Activated naive CD4-positive, alpha-beta T cell (primary cell): ENCODE data around the gene ECHDC1.
"Not testable (repeated sequence)": the region's sequence is repeated elsewhere in the genome, so short reads cannot be mapped to it uniquely, and the experiment has no call there.

Source experiments
- DNase-seq, 4 experiments: peaks; one replicate each; lab custom pipeline; 2025; lab: John Stamatoyannopoulos, UW

The ECHDC1 gene

DNA sequence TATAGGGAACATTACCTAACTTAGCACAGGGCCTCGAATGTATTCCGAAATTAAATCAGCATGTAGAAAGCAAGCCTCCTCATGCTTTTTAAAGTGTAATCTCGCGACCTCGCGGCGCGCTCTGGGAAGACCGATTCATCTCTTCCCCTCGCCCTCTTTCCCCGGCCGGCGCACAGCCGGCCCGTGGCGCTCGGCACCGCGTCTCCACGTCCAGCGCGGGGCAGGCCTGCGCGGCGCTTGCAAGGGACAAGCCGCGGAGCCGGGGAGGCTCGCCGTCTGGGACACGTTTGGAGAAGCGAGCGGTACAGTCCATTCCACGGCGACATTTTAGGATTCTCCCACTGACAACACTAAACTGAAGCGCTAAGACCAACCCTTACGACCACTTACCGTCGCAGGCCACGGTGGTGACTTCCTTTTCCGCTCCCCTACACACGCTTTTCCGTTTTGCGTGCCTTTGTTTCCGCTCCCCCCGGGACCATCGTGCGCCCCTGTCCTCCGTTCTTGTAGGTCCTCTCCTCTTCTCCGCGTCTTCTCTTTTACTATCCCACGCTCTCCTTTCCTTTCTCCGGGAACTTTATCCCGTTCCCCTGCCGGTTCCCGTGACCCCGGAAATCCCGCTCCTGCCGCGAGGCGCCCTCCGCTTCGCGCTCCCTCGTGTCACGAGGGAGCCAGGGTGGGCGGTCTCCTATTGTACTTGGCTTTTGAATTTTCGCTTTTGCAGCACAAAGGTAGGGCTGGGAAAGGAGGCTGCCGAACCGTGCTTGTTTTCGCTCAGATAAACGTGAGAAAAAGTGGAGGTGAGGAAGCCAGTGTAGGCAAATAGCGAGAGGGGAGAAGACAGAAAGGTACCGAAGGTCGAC is at the start of gene ECHDC1:
Gene ECHDC1, minus strand, starts transcription at position 664 of the 863 bp plus-strand sequence. CDS start 12,581 bp downstream, outside the sequence.
- DNase-seq = peak; percentile 27 to 57 (median 56)

GRCh38 chr6:127392301-127392700 is 48.9 kb upstream of the ECHDC1 start:
- no peak for DNase-seq

DNA sequence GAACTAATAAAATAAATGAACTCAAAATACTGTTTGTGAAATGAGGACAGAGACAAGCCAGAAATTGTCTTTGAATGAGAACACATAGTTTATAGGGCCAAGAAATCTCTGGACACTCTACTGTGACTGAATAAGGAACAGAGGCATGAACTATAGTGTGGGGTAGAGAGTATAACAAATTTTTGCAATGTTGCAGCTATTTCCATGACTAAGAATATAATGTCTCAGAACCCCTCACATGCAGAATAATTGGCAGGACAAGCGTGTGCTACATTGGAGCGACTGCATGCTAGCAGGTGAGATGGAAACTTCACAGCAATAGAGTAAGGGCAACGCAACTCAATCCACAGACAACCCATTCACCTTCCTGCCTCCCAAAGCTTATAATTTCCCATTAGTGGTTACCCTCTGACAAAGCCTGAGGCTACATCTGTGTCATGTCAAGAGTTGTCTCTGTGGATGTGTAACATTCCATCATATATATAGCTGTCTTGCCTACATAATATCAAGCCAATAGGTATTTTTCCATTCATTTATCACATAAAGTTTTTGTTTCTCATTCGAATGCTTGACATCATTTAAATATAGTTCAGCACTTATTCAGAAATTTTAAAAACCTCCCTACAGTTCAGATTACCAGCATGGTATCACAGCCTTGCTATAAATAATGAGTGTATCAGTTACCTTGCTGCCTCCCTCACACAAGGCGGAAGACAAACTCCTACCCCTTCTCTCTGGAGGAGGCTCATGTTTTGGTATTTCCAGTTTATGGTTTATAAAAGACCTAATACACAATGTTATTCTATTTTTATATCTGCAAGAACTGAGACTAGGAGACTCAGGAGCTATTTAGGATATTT is 47.9 kb upstream of the ECHDC1 start:
- DNase-seq = no peak

- DNase-seq = no peak
Observed at GRCh38 chr6:127389706-127390105, 46.3 kb upstream of the ECHDC1 start.

GRCh38 chr6:127385668-127386430 is 42.4 kb upstream of the ECHDC1 start:
- DNase-seq = no peak

GRCh38 chr6:127384848-127385247 is 41.4 kb upstream of the ECHDC1 start:
- not testable (repeated sequence) for DNase-seq

DNA sequence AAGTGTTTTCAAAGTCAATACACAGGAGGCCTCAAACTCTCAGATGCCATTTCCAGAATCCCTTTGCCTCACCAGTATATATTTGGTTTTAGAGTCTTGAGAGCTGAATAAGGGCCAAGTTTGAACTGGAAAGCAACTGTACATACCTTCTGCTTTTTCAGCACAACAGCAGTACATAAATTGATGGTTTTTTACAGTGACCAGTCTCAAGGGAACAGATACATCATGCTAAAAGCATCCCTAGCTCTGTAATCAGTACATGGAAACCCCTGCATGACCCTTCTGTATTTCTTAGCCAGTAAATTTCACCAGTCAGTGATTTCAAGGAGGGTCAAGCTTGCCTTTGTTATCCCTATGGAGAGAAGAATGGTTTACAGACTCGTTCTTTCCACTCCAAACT is 40.6 kb upstream of the ECHDC1 start:
- DNase-seq = no peak

DNA sequence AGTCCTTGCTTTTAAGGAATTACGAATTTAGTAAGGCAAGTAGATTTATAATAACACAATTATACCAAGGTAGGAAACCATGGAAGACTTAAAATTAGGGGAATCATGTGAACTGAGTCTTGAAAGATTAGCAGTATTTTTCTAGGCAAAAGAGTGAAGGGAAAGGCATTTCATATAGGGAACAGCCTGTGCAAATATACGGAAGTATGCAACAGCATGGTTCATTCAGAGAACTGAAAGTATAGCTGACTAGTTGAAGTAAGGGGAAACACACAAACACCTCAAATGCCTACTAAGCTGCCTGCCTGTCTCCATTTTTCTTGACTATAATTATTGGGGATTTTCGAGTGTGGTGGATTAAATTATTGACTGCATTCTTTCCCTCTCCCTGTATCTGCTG is 39.0 kb upstream of the ECHDC1 start:
- DNase-seq = no peak

- DNase-seq = no peak
Observed at GRCh38 chr6:127381384-127381783, 38.0 kb upstream of the ECHDC1 start.

DNA sequence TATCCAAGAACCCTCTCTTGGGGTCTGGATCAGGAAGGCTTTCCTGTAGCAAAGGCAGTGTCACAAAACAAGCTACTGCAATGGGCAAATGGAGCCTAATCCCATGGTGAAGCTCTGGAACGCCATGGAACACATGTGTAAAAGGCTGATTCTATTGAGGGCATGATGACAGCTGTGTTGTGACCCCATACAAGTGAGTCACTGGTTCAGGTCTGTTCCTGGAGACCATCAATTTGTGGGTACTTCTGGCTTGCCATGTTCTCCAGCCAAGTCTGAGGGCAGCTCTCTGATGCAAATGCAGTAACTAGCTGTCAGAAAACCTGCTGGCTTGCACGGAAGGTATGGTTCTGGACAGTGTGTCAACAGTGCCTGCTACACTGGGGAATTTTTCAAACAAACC is 33.3 kb upstream of the ECHDC1 start:
- no peak for DNase-seq

- DNase-seq = no peak
Observed at GRCh38 chr6:127367023-127367375, 23.6 kb upstream of the ECHDC1 start.

- DNase-seq = no peak
Observed at GRCh38 chr6:127366282-127367022, 23.0 kb upstream of the ECHDC1 start.

- no peak for DNase-seq
Observed at GRCh38 chr6:127365874-127366273, 22.5 kb upstream of the ECHDC1 start.

- DNase-seq = no peak
Observed at GRCh38 chr6:127352524-127352923, 9.1 kb upstream of the ECHDC1 start.

DNA sequence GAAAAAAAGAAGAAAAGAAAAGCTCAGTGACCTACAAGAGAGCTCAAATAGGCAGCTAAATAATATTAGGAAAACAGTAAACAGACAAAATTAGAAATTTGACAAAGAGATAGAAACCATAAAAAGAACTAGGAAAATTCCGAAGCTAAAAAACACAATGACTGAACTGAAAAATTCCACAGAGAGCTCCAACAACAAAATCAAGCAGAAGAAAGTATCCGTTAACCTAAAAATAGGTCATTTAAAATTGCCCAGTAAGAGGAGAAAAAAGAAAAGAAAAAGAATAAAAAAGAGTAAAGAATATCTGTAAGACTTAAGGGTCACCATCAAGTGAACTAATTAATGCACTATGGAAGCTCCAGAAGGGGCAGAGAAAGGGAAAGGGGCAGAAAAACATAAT is 6.6 kb upstream of the ECHDC1 start:
- no peak for DNase-seq

- no peak for DNase-seq
Observed at GRCh38 chr6:127348028-127348661, 4.7 kb upstream of the ECHDC1 start.

GRCh38 chr6:127347178-127347577 is 3.8 kb upstream of the ECHDC1 start:
- no peak for DNase-seq

GRCh38 chr6:127345521-127345920 is 2.1 kb upstream of the ECHDC1 start:
- DNase-seq = no peak

GRCh38 chr6:127343809-127344659 is 625 bp upstream of the ECHDC1 start:
- DNase-seq = no peak

- DNase-seq = no peak
Observed at GRCh38 chr6:127342296-127342945, 988 bp downstream of the ECHDC1 start.
